Retina (tissue), 1 donor: ENCODE data around the gene PCDHA3.
"Not testable (repeated sequence)": the region's sequence is repeated elsewhere in the genome, so short reads cannot be mapped to it uniquely, and the experiment has no call there.

Experiments
- DNase-seq: peaks from one replicate; pipeline ENCODE4 v3.0.0-alpha.2; 2016

The PCDHA3 gene

DNA sequence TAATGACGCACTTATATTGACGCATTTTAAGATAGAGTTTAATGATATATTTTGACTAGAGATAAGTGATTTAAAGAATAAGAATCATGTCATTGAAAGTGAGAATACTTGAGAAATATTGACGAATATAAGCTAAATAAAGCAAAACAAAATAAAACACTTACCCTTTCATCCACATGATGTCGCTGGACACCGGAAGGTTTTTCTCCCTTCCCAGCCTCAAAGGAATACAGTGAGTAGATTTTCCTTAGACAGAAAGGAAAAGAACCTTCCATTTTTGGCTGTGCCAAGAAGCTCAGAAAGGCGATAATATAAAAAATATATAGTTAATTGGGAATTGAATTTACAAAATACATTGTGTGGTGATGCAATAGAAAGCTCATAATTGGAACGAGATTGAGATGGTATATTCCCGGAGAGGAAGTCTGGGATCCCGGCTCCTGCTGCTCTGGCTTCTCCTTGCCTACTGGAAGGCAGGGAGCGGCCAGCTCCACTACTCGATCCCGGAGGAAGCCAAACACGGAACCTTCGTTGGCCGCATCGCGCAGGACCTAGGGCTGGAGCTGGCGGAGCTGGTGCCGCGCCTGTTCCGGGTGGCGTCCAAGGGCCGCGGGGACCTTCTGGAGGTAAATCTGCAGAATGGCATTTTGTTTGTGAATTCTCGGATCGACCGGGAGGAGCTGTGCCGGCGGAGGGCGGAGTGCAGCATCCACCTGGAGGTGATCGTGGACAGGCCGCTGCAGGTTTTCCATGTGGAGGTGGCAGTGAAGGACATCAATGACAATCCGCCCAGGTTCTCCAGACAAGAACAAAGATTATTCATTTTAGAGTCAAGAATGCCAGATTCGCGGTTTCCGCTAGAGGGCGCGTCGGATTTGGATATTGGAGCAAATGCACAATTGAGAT lies 20.8 kb downstream of the PCDHA3 start, which contains the start of gene PCDHA5:
PCDHA5 (plus strand) TSS at position 239 of the 906 bp plus-strand sequence.
- no peak for DNase-seq

DNA sequence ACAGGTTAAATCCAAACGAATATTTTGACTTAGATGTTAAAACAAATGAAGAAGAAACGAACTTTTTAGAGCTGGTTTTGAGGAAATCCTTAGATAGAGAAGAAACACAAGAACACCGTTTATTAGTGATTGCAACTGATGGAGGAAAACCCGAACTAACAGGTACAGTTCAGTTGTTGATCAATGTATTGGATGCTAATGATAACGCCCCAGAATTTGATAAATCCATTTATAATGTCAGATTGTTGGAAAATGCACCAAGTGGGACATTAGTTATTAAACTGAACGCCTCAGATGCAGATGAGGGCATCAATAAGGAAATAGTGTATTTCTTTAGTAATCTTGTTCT lies 21.4 kb downstream of the PCDHA3 start:
- DNase-seq, result no peak

DNA sequence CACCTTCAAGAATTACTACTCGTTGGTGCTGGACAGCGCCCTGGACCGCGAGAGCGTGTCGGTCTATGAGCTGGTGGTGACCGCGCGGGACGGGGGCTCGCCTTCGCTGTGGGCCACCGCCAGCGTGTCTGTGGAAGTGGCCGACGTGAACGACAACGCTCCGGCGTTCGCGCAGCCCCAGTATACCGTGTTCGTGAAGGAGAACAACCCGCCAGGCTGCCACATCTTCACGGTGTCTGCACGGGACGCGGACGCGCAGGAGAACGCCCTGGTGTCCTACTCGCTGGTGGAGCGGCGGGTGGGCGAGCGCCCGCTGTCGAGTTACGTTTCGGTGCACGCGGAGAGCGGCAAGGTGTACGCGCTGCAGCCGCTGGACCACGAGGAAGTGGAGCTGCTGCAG lies 22.1 kb downstream of the PCDHA3 start:
- DNase-seq, result not testable (repeated sequence)

DNA sequence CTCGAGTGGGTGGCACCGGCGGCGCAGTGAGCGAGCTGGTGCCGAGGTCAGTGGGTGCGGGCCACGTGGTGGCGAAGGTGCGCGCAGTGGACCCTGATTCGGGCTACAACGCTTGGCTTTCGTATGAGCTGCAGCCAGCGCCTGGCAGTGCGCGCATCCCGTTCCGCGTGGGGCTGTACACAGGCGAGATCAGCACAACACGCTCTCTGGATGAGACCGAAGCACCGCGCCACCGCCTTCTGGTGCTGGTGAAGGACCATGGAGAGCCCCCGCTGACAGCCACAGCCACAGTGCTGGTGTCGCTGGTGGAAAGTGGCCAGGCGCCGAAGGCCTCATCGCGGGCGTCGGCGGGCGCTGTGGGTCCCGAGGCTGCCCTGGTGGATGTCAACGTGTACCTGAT lies 22.6 kb downstream of the PCDHA3 start:
- no peak for DNase-seq

DNA sequence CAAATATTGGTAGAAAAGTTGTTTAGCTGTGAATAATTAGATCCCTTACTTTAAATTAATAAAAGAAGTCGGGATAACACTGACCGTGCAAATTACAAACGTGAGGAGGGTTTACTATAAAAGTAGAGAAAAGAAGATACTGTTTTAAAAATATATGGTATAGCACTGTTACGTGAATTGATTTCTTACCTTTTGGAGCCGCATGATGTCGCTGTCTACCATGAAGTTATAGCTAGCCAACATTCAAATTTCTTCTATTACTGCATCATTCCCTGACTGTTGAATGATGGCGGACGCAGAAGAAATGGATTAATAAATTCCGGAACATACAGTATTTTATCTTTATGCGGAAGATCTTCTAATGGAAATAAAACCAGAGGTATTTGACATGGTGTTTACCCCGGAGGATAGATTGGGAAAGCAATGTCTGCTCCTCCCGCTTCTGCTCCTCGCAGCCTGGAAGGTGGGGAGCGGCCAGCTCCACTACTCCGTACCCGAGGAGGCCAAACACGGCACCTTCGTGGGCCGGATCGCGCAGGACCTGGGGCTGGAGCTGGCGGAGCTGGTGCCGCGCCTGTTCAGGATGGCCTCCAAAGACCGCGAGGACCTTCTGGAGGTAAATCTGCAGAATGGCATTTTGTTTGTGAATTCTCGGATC lies 27.0 kb downstream of the PCDHA3 start, which contains the start of gene PCDHA6:
PCDHA6 (plus strand) TSS at position 257 of the 658 bp plus-strand sequence; CDS start at position 389, 132 bp downstream.
- DNase-seq, result no peak

DNA sequence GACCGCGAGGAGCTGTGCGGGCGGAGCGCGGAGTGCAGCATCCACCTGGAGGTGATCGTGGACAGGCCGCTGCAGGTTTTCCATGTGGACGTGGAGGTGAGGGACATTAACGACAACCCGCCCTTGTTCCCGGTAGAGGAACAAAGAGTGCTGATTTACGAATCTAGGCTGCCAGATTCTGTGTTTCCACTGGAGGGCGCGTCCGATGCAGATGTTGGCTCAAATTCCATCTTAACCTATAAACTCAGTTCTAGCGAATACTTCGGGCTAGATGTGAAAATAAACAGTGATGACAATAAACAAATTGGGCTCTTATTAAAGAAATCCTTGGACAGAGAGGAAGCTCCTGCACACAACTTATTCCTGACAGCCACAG lies 27.5 kb downstream of the PCDHA3 start:
- DNase-seq, result no peak

DNA sequence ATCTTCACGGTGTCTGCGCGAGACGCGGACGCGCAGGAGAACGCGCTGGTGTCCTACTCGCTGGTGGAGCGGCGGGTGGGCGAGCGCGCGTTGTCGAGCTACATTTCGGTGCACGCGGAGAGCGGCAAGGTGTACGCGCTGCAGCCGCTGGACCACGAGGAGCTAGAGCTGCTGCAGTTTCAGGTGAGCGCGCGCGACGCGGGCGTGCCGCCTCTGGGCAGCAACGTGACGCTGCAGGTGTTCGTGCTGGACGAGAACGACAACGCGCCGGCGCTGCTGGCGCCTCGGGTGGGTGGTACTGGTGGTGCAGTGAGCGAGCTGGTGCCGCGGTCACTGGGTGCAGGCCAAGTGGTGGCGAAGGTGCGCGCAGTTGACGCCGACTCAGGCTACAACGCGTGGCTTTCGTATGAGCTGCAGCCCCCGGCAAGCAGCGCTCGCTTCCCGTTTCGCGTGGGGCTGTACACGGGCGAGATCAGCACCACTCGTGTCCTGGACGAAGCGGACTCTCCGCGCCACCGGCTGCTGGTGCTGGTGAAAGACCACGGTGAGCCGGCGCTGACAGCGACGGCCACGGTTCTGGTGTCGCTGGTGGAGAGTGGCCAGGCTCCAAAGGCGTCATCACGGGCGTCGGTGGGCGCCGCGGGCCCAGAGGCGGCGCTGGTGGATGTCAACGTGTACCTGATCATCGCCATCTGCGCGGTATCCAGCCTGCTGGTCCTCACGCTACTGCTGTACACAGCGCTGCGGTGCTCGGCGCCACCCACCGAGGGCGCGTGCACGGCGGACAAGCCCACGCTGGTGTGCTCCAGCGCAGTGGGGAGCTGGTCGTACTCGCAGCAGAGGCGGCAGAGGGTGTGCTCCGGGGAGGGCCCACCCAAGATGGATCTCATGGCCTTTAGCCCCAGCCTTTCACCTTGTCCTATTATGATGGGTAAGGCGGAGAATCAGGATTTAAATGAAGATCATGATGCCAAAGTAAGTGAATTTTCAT lies 28.9 kb downstream of the PCDHA3 start:
- not testable (repeated sequence) for DNase-seq

DNA sequence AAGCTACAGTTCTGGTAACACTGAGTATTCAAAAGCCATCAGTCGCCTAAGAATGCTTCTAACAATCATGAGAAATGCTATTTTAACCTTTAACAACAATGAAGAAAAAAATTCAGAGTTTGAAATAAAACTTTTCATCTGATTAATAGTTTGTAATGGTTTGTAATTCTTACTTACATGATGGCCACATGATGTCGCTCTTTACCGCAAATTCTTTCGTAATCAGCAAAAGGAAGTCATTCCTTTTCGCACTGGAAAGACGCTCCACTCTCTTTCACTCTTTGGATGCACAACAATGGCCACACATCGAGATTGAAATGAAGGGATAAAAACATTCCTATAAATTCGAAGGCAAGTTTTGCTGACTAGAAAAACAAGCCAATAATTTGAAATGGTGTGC lies 33.1 kb downstream of the PCDHA3 start, which contains the start of gene PCDHA7:
PCDHA7 (plus strand) TSS at position 277 of the 400 bp plus-strand sequence; CDS start at position 392, 115 bp downstream.
- no peak for DNase-seq

DNA sequence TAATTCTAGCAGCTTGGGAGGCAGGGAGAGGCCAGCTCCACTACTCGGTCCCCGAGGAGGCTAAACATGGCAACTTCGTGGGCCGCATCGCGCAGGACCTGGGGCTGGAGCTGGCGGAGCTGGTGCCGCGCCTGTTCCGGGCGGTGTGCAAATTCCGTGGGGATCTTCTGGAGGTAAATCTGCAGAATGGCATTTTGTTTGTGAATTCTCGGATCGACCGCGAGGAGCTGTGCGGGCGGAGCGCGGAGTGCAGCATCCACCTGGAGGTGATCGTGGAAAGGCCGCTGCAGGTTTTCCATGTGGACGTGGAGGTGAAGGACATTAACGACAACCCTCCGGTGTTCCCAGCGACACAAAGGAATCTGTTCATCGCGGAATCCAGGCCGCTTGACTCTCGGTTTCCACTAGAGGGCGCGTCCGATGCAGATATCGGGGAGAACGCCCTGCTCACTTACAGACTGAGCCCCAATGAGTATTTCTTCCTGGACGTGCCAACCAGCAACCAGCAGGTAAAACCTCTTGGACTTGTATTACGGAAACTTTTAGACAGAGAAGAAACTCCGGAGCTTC lies 33.7 kb downstream of the PCDHA3 start:
- peak; percentile 20 for DNase-seq

DNA sequence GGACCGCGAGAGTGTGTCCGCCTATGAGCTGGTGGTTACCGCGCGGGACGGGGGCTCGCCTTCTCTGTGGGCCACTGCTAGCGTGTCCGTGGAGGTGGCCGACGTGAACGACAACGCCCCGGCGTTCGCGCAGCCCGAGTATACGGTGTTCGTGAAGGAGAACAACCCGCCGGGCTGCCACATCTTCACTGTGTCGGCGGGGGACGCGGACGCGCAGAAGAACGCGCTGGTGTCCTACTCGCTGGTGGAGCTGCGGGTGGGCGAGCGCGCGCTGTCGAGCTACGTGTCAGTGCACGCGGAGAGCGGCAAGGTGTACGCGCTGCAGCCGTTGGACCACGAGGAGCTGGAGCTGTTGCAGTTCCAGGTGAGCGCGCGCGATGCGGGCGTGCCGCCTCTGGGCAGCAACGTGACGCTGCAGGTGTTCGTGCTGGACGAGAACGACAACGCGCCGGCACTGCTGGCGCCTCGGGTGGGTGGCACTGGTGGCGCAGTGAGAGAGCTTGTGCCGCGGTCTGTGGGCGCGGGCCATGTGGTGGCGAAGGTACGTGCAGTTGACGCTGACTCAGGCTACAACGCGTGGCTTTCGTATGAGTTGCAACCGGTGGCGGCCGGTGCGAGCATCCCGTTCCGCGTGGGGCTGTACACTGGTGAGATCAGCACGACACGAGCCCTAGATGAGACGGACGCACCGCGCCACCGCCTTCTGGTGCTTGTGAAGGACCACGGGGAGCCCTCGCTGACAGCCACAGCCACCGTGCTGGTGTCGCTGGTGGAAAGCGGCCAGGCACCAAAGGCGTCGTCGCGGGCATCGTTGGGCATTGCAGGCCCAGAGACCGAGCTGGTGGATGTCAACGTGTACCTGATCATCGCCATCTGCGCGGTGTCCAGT lies 35.0 kb downstream of the PCDHA3 start:
- DNase-seq, result no peak

DNA sequence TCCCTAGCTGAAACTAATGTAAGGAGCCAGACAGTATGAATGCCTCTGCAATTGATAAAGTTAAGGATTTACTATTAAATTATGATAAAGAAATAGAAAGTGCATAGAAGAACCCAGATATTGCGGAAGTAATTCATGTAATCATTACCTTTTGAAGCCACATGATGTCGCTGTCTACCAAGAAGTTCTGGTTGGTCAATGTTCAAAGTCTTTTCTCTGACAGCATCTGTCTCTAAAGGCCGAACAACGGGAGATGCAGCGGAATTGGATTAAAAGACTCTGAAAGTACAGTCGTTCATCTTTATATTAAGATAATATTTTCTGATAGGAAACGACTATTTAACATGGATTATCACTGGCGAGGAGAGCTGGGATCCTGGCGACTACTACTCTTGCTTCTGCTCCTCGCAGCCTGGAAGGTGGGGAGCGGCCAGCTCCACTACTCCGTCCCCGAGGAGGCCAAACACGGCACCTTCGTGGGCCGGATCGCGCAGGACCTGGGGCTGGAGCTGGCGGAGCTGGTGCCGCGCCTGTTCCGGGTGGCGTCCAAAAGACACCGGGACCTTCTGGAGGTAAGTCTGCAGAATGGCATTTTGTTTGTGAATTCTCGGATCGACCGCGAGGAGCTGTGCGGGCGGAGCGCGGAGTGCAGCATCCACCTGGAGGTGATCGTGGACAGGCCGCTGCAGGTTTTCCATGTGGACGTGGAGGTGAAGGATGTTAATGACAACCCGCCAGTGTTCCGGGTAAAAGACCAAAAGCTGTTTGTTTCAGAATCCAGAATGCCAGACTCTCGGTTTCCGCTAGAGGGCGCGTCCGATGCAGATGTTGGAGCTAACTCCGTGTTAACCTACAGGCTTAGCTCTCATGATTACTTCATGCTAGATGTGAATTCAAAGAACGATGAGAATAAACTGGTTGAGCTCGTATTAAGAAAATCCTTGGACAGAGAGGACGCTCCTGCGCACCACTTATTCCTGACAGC lies 40.4 kb downstream of the PCDHA3 start, which contains the start of gene PCDHA8:
PCDHA8 (plus strand) TSS at position 210 of the 985 bp plus-strand sequence; CDS start at position 345, 135 bp downstream.
- DNase-seq, result no peak

DNA sequence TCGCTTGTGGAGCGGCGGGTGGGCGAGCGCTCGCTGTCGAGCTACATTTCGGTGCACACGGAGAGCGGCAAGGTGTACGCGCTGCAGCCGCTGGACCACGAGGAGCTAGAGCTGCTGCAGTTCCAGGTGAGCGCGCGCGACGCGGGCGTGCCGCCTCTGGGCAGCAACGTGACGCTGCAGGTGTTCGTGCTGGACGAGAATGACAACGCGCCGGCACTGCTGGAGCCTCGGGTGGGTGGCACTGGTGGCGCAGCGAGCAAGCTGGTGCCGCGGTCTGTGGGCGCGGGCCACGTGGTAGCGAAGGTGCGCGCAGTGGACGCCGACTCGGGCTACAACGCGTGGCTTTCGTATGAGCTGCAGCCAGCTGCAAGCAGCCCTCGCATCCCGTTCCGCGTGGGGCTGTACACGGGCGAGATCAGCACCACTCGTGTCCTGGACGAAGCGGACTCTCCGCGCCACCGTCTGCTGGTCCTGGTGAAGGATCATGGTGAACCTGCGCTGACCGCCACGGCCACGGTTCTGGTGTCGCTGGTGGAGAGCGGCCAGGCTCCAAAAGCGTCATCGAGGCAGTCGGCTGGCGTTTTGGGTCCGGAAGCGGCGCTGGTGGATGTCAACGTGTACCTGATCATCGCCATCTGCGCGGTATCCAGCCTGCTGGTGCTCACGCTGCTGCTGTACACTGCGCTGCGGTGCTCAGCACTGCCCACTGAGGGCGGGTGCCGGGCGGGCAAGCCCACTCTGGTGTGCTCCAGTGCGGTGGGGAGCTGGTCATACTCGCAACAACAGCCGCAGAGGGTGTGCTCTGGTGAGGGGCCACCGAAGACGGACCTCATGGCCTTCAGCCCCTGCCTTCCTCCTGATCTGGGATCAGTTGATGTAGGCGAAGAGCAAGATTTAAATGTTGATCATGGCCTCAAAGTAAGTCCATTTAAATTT lies 42.2 kb downstream of the PCDHA3 start:
- no peak for DNase-seq

DNA sequence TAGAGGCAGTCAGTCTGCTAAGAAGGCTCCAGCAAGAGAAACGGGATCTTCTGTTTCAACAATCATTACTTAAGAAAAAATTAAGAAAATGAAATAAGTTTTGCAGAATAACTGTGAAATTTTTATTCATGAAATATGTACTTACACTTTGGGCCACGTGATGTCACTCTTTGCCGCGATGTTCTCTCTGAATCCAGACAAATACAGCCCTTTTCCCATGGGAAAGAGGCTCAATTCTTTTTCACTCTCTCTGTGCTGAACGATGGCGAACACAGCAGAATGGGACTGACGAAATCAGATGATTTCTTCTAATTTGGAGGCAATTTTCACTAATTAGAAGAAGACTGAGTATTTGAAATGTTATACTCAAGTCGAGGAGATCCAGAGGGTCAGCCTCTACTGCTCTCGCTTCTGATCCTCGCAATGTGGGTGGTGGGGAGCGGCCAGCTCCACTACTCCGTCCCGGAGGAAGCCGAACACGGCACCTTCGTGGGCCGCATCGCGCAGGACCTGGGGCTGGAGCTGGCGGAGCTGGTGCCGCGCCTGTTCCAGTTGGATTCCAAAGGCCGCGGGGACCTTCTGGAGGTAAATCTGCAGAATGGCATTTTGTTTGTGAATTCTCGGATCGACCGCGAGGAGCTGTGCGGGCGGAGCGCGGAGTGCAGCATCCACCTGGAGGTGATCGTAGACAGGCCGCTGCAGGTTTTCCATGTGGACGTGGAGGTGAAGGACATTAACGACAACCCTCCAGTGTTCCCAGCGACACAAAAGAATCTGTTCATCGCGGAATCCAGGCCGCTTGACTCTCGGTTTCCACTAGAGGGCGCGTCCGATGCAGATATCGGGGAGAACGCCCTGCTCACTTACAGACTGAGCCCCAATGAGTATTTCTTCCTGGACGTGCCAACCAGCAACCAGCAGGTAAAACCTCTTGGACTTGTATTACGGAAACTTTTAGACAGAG lies 47.6 kb downstream of the PCDHA3 start, which contains the start of gene PCDHA9:
PCDHA9 (plus strand) TSS at position 244 of the 964 bp plus-strand sequence; CDS start at position 358, 114 bp downstream.
- not testable (repeated sequence) for DNase-seq

DNA sequence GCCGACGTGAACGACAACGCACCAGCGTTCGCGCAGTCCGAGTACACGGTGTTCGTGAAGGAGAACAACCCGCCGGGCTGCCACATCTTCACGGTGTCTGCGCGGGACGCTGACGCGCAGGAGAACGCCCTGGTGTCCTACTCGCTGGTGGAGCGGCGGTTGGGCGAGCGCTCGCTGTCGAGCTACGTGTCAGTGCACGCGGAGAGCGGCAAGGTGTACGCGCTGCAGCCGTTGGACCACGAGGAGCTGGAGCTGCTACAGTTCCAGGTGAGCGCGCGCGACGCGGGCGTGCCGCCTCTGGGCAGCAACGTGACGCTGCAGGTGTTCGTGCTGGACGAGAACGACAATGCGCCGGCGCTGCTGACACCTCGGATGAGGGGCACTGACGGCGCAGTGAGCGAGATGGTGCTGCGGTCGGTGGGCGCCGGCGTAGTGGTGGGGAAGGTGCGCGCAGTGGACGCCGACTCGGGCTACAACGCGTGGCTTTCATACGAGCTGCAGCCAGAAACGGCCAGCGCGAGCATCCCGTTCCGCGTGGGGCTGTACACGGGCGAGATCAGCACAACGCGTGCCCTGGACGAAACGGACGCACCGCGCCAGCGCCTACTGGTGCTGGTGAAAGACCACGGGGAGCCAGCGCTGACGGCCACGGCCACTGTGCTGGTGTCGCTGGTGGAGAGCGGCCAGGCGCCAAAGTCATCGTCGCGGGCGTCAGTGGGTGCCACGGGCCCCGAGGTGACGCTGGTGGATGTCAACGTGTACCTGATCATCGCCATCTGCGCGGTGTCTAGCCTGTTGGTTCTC lies 49.2 kb downstream of the PCDHA3 start:
- not testable (repeated sequence) for DNase-seq
